Measurements from ENCODE around the gene EXTL2. TPM values are rescaled to one million over a fixed set of nuclear protein-coding genes. Genes with fewer than 3 reads are reported as not detected.
A peak's percentile ranks its signal among the peaks of the same experiment; 100 is the strongest.

EXTL2 gene
- total and polyA plus RNA-seq, 10 of the 15 experiments (the other 5 are each of a cell fraction or from before 2014, with no cell fraction given), result 10.2 to 51.1 (median 16.2) TPM

- TF ChIP-seq, protein P1, sequence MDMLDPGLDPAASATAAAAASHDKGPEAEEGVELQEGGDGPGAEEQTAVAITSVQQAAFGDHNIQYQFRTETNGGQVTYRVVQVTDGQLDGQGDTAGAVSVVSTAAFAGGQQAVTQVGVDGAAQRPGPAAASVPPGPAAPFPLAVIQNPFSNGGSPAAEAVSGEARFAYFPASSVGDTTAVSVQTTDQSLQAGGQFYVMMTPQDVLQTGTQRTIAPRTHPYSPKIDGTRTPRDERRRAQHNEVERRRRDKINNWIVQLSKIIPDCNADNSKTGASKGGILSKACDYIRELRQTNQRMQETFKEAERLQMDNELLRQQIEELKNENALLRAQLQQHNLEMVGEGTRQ (IDR thresholded peaks at IDR 0.05; ENCODE audit: borderline replicate concordance, low read depth, low read length), result no peak
- no peak for TF ChIP-seq TBL1XR1 (IDR thresholded peaks at IDR 0.05; ENCODE audit: low read depth, low read length)
- no peak for TF ChIP-seq ZSCAN29 (IDR thresholded peaks at IDR 0.05)
- TF ChIP-seq STAT3 (IDR thresholded peaks at IDR 0.05; ENCODE audit: low read depth, low read length), result no peak
- TF ChIP-seq HDGF (IDR thresholded peaks at IDR 0.05), result no peak
- TF ChIP-seq MAX (IDR thresholded peaks at IDR 0.05; ENCODE audit: low read depth, low read length), result no peak
- no peak for TF ChIP-seq ZNF217 (IDR thresholded peaks at IDR 0.05)
- TF ChIP-seq NRF1 (conservative IDR thresholded peaks at IDR 0.05; ENCODE audit: low read depth, low read length), result no peak
- TF ChIP-seq NR2C1 (IDR thresholded peaks at IDR 0.05), result no peak
- TF ChIP-seq, protein P2, sequence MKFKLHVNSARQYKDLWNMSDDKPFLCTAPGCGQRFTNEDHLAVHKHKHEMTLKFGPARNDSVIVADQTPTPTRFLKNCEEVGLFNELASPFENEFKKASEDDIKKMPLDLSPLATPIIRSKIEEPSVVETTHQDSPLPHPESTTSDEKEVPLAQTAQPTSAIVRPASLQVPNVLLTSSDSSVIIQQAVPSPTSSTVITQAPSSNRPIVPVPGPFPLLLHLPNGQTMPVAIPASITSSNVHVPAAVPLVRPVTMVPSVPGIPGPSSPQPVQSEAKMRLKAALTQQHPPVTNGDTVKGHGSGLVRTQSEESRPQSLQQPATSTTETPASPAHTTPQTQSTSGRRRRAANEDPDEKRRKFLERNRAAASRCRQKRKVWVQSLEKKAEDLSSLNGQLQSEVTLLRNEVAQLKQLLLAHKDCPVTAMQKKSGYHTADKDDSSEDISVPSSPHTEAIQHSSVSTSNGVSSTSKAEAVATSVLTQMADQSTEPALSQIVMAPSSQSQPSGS (IDR thresholded peaks at IDR 0.05; ENCODE audit: low read length), result peak; percentile 67; the same call in 1 of the 2 replicates
- TF ChIP-seq MYB (IDR thresholded peaks at IDR 0.05; ENCODE audit: borderline replicate concordance, low read depth, low read length), result no peak
- TF ChIP-seq KAT2A (conservative IDR thresholded peaks at IDR 0.05; ENCODE audit: control insufficient read depth, low read depth, low read length), result no peak
- no peak for TF ChIP-seq POLR2AphosphoS5 (IDR thresholded peaks at IDR 0.05; ENCODE audit: low read length)
- TF ChIP-seq IRF5 (IDR thresholded peaks at IDR 0.05; ENCODE audit: borderline replicate concordance), result peak; percentile 80
- no peak for TF ChIP-seq SREBF2 (IDR thresholded peaks at IDR 0.05; ENCODE audit: low read length)
- TF ChIP-seq SIX5 (IDR thresholded peaks at IDR 0.05; ENCODE audit: low read depth, low read length, severe bottlenecking), result no peak
- TF ChIP-seq NFIC (IDR thresholded peaks at IDR 0.05; ENCODE audit: low read depth, low read length), result peak; percentile 92
- no peak for TF ChIP-seq TAF1 (IDR thresholded peaks at IDR 0.05; ENCODE audit: borderline replicate concordance, low read depth, low read length)
- TF ChIP-seq ATF7 (IDR thresholded peaks at IDR 0.05; ENCODE audit: low read depth), result no peak
- TF ChIP-seq STAT1 (conservative IDR thresholded peaks at IDR 0.05), result no peak
- no peak for TF ChIP-seq ZNF24 (IDR thresholded peaks at IDR 0.05)
- peak; percentile 69; the same call in 1 of the 2 replicates for TF ChIP-seq PAX5 (IDR thresholded peaks at IDR 0.05; ENCODE audit: borderline replicate concordance, low read depth, low read length)
- TF ChIP-seq MYC (IDR thresholded peaks at IDR 0.05; ENCODE audit: insufficient read depth, insufficient read length, insufficient replicate concordance, low read length, severe bottlenecking), result no peak
- TF ChIP-seq TCF3 (IDR thresholded peaks at IDR 0.05; ENCODE audit: borderline replicate concordance, insufficient read depth, low read depth, low read length), result no peak
- no peak for TF ChIP-seq SUZ12 (IDR thresholded peaks at IDR 0.05; ENCODE audit: unreplicated experiment)
- peak; percentile 66; the same call in 1 of the 2 replicates for TF ChIP-seq TCF7 (IDR thresholded peaks at IDR 0.05; ENCODE audit: borderline replicate concordance)
- TF ChIP-seq POLR2AphosphoS2 (IDR thresholded peaks at IDR 0.05; ENCODE audit: low read depth, low read length), result no peak
- no peak for TF ChIP-seq SP1 (IDR thresholded peaks at IDR 0.05; ENCODE audit: low read depth, low read length)
- 0 out of 2 replicates have a peak, but pooled peaks have one; percentile 17 for TF ChIP-seq GABPA (IDR thresholded peaks at IDR 0.05; ENCODE audit: low read depth)
- no peak for TF ChIP-seq CBX3 (IDR thresholded peaks at IDR 0.05; ENCODE audit: borderline replicate concordance, low read depth)
Measured at GRCh38 chr1:100941098-100941527, 46.5 kb upstream of the EXTL2 start (continued).
